GM06990 (cell line): ENCODE data around the gene BCL2L15.

Experiments used
- DNase-seq: peaks from one replicate; pipeline ENCODE4 v3.0.0-alpha.2; 2011; ENCODE audit not compliant: insufficient read length; ENCODE audit errors: extremely low read depth
- H3K27me3 ChIP-seq: replicated peaks from 2 replicates; pipeline ENCODE4 v1.6.0; 2011; ENCODE audit warnings: low read length; ENCODE audit not compliant: control insufficient read depth, insufficient read depth
- H3K36me3 ChIP-seq: 2 replicates; pipeline ENCODE4 v1.5.1; 2011; ENCODE audit warnings: low read length; ENCODE audit not compliant: control insufficient read depth, insufficient read depth
- H3K4me3 ChIP-seq: replicated peaks from 2 replicates; pipeline ENCODE4 v1.5.1; 2011; ENCODE audit warnings: low read depth, mild to moderate bottlenecking, control low read depth, low read length
- TF ChIP-seq, protein P1 (sequence below): IDR thresholded peaks from 2 replicates; pipeline ENCODE4 v1.5.1; 2011; ENCODE audit warnings: low read length, control low read depth, mild to moderate bottlenecking, inconsistent platforms; ENCODE audit not compliant: insufficient read depth, poor library complexity, severe bottlenecking

BCL2L15 gene

DNA sequence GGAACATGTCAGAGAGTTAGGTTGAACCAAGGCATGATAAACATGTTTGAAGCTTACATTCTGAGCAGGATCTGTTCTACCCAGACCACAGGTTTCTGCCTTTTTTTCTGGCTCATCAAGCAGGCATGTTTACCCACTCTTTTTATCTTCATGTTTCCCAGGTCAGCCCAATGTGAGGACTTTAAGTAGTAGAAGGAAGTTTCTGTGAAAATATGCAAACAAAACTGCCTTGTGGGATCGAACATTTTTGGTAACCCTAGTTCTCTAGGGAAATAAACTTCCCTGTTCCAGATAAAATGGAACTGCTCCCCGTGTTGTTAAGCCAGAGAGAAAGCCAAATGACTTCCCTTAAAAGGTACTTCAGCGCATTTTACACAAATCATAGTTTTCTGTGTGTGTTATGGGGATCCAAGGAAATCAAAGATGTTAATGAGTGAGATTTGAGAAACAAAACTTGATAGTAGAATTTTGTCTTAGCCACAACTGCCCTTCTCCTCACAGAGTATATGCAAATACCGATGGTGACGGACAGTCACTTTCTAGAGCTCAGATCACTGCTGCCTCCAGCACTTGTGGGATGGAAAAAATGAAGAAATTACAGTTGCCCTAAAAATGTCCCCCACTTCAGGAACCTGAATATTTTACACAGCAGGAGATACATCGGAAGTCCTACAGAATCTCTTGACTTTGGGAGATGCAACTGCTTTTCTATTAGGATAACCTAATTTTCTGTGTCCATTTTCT is 41.0 kb upstream of the BCL2L15 start:
- no peak for DNase-seq
- no peaks in the 10 kb centered on the region for H3K36me3 ChIP-seq

DNA sequence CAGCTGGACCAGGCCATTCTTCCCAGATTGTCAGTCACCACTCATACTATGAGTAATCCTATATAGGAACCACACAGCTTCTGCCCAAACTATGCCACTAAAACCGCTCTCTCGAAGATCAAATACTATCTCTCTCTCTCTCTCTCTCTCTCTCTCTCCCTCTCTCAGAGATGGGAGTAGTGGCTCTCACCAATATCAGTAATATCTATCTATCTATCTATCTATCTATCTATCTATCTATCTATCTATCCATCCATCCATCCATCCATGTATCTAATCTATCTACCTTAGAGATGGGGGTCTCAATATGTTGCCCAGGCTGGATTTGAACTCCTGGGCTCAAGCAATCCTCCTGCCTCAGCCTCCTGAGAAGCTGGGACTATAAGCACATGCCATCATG is 37.1 kb upstream of the BCL2L15 start:
- no peaks in the 10 kb centered on the region for H3K27me3 ChIP-seq
- TF ChIP-seq, protein P1, sequence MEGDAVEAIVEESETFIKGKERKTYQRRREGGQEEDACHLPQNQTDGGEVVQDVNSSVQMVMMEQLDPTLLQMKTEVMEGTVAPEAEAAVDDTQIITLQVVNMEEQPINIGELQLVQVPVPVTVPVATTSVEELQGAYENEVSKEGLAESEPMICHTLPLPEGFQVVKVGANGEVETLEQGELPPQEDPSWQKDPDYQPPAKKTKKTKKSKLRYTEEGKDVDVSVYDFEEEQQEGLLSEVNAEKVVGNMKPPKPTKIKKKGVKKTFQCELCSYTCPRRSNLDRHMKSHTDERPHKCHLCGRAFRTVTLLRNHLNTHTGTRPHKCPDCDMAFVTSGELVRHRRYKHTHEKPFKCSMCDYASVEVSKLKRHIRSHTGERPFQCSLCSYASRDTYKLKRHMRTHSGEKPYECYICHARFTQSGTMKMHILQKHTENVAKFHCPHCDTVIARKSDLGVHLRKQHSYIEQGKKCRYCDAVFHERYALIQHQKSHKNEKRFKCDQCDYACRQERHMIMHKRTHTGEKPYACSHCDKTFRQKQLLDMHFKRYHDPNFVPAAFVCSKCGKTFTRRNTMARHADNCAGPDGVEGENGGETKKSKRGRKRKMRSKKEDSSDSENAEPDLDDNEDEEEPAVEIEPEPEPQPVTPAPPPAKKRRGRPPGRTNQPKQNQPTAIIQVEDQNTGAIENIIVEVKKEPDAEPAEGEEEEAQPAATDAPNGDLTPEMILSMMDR = no peak
- DNase-seq = no peak
- H3K4me3 ChIP-seq = no peak overlapping the region
- no peaks in the 10 kb centered on the region for H3K36me3 ChIP-seq

More for the DNA sequence above, 41.0 kb upstream of the BCL2L15 start:
- peak overlapping the region; percentile 72 for H3K4me3 ChIP-seq
- no peaks in the 10 kb centered on the region for H3K27me3 ChIP-seq
- TF ChIP-seq, protein P1 = no peak

DNA sequence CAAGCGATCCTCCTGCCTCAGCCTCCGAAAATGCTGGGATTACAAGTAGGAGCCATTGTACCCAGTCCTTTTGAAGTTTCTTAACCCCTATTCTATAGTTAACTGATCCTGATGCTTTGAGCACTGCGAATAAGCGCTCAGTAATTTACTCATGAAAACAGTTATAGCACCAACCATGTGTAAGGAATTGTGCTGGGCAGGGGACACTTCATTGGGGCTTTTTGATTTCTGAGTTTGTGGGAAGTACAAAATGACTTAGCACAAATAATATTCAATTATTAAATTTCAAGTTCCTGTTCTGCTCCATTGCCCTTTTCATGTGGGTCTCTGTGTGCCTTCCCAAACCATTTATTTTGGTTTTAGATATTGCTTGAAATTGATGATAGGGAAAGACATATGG is 35.6 kb upstream of the BCL2L15 start:
- no peak for DNase-seq
- H3K36me3 ChIP-seq = no peaks in the 10 kb centered on the region
- TF ChIP-seq, protein P1 = no peak
- no peak overlapping the region for H3K4me3 ChIP-seq
- H3K27me3 ChIP-seq = no peaks in the 10 kb centered on the region

DNA sequence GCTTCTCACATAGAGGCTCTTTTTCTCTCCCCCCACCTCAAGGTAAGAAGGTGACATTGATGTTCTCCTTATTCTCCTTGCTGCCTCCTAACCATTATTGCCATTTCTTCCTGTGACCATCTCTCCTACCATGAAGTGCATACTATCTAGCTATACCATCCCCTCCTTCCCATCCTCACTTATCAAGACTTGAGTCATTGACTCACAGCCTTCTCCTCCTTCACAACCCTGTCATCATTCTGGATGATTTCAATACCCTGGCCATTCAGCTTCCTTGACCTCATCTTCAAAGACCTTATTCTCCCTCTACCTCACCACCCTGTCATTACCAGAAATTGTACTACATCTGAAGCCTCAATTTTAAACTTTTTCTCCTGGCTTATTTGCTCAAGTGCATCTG is 30.9 kb upstream of the BCL2L15 start:
- Histone ChIP-seq H3K27me3 (no peaks in the 10 kb centered on the region), H3K4me3 (no peak overlapping the region), H3K36me3 (no peaks in the 10 kb centered on the region)
- TF ChIP-seq, protein P1 = no peak
- DNase-seq = no peak

DNA sequence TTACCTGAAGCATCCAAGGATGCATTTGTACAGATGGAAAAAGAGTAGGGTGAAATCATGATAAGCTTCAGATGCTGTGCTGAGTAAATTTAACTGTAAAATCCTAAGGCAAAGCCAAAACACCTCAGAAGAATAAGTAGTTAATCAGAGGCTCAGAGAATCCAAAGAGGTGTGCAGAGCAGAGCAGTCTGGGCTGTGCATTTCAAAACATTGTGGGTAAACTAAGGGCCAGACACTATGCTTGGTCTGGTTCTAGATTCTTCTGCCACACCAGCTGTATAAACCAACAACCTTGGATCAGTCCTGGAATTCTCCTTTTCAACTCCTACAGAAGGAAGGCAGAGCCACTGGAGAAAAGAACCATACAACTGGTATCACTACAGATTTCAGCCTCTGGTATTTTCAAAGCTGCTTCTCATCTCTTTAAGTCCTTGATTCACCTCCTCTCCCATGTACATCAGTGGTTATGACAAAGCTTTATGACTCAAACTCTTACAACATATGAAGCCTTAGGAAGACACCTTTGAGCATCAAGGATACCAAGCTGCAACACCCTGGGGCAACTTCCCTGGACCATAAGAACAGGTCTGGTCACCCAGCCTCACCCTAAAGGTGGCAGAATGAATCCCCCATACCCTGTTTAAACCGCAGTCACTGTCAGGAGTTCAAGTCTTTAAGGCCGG is 30.2 kb upstream of the BCL2L15 start:
- TF ChIP-seq, protein P1 = no peak
- no peaks in the 10 kb centered on the region for H3K27me3 ChIP-seq
- DNase-seq = no peak
- H3K4me3 ChIP-seq = no peak overlapping the region
- H3K36me3 ChIP-seq = peaks cover 3% of the 10 kb centered on the region
